Activated CD8-positive, alpha-beta T cell treated with anti-CD3 and anti-CD28 coated beads for 36 hours (primary cell): ENCODE data around the gene TFB2M. TPM values are rescaled to one million over a fixed set of nuclear protein-coding genes. Genes with fewer than 3 reads are reported as not detected.

Experiments
- ATAC-seq: fragments of 200-7000 bp; cut with Tn5 transposase; one replicate; pipeline ENCODE4 v1.10.0; 2021; ENCODE audit warnings: mild to moderate bottlenecking, moderate library complexity
- CTCF ChIA-PET: fragments of 350-600 bp; sonication (Branson Sonifier 250); formaldehyde crosslinking; loops from one replicate; lab custom pipeline; 2021; ENCODE audit warnings: antibody characterized with exemption; lab: Charles Lee
- POLR2A ChIA-PET: fragments of 350-600 bp; sonication (Branson Sonifier 250); formaldehyde crosslinking; loops from one replicate; lab custom pipeline; 2021; ENCODE audit warnings: antibody characterized with exemption; lab: Charles Lee
- DNase-seq: peaks from one replicate; pipeline ENCODE4 v3.0.0-alpha.2; 2020
- H3K27ac Mint-ChIP-seq: one replicate; pipeline ENCODE4 v1.8.0; 2021; ENCODE audit warnings: mild to moderate bottlenecking, mixed read lengths
- H3K27me3 Mint-ChIP-seq: one replicate; pipeline ENCODE4 v1.8.0; 2021; ENCODE audit warnings: mixed read lengths
- H3K36me3 Mint-ChIP-seq: one replicate; pipeline ENCODE4 v1.8.0; 2021; ENCODE audit warnings: low read depth, mixed read lengths
- H3K4me1 Mint-ChIP-seq: one replicate; pipeline ENCODE4 v1.8.0; 2021; ENCODE audit warnings: low read depth, mixed read lengths
- H3K4me3 Mint-ChIP-seq: one replicate; pipeline ENCODE4 v1.8.0; 2021; ENCODE audit warnings: mild to moderate bottlenecking, moderate library complexity, mixed read lengths
- H3K9me3 Mint-ChIP-seq: one replicate; pipeline ENCODE4 v1.8.0; 2021; ENCODE audit warnings: mixed read lengths
- intact Hi-C: fragments of 100-400 bp; cut with micrococcal nuclease; formaldehyde crosslinking; loops from one replicate; pipeline ENCODE4 v1.10.0; 2022
- total RNA-seq, 2 experiments: library from RNA; stranded (reverse); gene quantifications; one replicate each; pipeline ENCODE4 v1.2.3, GENCODE V29; 2021
- TF ChIP-seq, protein P1 (sequence below): fragments of 200-600 bp; IDR thresholded peaks from one replicate; pipeline ENCODE4 v1.8.0; 2022; ENCODE audit warnings: antibody characterized with exemption, mild to moderate bottlenecking

TFB2M gene
- total RNA-seq, 2 experiments from 2014 or later, result 16.0 TPM

GRCh38 chr1:246519514-246519913 is 46.5 kb downstream of the TFB2M start:
- POLR2A ChIA-PET, result no interaction called here
- CTCF ChIA-PET, result no interaction called here
- TF ChIP-seq, protein P1, sequence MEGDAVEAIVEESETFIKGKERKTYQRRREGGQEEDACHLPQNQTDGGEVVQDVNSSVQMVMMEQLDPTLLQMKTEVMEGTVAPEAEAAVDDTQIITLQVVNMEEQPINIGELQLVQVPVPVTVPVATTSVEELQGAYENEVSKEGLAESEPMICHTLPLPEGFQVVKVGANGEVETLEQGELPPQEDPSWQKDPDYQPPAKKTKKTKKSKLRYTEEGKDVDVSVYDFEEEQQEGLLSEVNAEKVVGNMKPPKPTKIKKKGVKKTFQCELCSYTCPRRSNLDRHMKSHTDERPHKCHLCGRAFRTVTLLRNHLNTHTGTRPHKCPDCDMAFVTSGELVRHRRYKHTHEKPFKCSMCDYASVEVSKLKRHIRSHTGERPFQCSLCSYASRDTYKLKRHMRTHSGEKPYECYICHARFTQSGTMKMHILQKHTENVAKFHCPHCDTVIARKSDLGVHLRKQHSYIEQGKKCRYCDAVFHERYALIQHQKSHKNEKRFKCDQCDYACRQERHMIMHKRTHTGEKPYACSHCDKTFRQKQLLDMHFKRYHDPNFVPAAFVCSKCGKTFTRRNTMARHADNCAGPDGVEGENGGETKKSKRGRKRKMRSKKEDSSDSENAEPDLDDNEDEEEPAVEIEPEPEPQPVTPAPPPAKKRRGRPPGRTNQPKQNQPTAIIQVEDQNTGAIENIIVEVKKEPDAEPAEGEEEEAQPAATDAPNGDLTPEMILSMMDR, result no peak

GRCh38 chr1:246518456-246519205 is 47.4 kb downstream of the TFB2M start:
- H3K27ac Mint-ChIP-seq, result no peak overlapping the region
- CTCF ChIA-PET, result no interaction called here
- H3K4me3 Mint-ChIP-seq, result no peak overlapping the region
- peaks cover 8% of the 10 kb centered on the region for H3K4me1 Mint-ChIP-seq
- POLR2A ChIA-PET, result interaction anchor here (1.4 kb wide), 1 partner anchor 12 kb away, joined by 3 read pairs; the partner anchor contains the start of gene SMYD3
- intact Hi-C loops, result no loop called here
- H3K27me3 Mint-ChIP-seq, result no peaks in the 10 kb centered on the region
- TF ChIP-seq, protein P1, result no peak
- peaks cover 2% of the 10 kb centered on the region for H3K36me3 Mint-ChIP-seq
- H3K9me3 Mint-ChIP-seq, result peaks cover 18% of the 10 kb centered on the region
- ATAC-seq (no peak), DNase-seq (no peak)

More at GRCh38 chr1:246519514-246519913, 46.5 kb downstream of the TFB2M start:
- peaks cover 3% of the 10 kb centered on the region for H3K4me1 Mint-ChIP-seq
- no peaks in the 10 kb centered on the region for H3K27me3 Mint-ChIP-seq
- H3K36me3 Mint-ChIP-seq, result peaks cover 2% of the 10 kb centered on the region
- ATAC-seq (no peak), DNase-seq (no peak)
- intact Hi-C loops, result no loop called here
- H3K27ac Mint-ChIP-seq, result no peak overlapping the region
- H3K4me3 Mint-ChIP-seq, result no peak overlapping the region
- H3K9me3 Mint-ChIP-seq, result peaks cover 14% of the 10 kb centered on the region

DNA sequence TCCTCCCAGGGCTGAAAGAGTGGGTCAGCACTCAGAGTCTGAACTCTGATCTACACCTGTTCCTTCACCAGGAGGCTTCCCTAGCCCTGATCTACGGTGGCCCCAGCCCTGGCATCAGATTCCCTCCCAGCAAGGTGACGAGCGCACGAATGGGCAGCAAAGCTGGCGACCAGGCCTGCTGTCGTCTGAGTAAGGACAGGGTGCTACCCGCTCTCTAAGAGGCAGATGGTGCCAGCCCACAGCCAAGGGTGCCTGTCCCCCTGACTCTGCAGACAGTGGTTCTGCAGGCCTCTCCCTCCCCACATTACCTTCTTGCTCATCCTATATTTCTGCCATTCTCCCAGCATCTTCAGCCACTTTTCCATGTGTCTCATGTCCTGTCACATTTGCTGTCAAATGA is 48.7 kb downstream of the TFB2M start:
- POLR2A ChIA-PET, result interaction anchor here (1.0 kb wide), 1 partner anchor 21 kb away, joined by 3 read pairs; no protein-coding TSS in a partner anchor
- intact Hi-C loops, result no loop called here
- ATAC-seq (no peak), DNase-seq (no peak)
- H3K4me1 Mint-ChIP-seq, result peaks cover 8% of the 10 kb centered on the region
- H3K27ac Mint-ChIP-seq, result no peak overlapping the region
- H3K4me3 Mint-ChIP-seq, result no peak overlapping the region
- peaks cover 2% of the 10 kb centered on the region for H3K36me3 Mint-ChIP-seq
- CTCF ChIA-PET, result interaction anchor here (1.2 kb wide), 1 partner anchor 19 kb away, joined by 3 read pairs; no protein-coding TSS in a partner anchor
- TF ChIP-seq, protein P1, result no peak
- H3K9me3 Mint-ChIP-seq, result peaks cover 18% of the 10 kb centered on the region
- H3K27me3 Mint-ChIP-seq, result no peaks in the 10 kb centered on the region

- POLR2A ChIA-PET, result interaction anchor here (0.6 to 1.0 kb wide), 2 partner anchors 22 to 539 kb away, joined by 3 read pairs; no protein-coding TSS in a partner anchor
- DNase-seq, result no peak
- Mint-ChIP-seq H3K36me3 (peaks cover 2% of the 10 kb centered on the region), H3K27me3 (no peaks in the 10 kb centered on the region), H3K9me3 (peaks cover 18% of the 10 kb centered on the region), H3K4me1 (peaks cover 8% of the 10 kb centered on the region), H3K27ac (no peak overlapping the region), H3K4me3 (no peak overlapping the region)
- TF ChIP-seq, protein P1, result no peak
- intact Hi-C loops, result no loop called here
- CTCF ChIA-PET, result interaction anchor here (1.6 kb wide), 1 partner anchor 16 kb away, joined by 3 read pairs; no protein-coding TSS in a partner anchor
- no peak for ATAC-seq
These were observed 49.9 kb downstream of the TFB2M start for GRCh38 chr1:246516126-246516525.
